ENCODE measurements around the gene RAB29.

GRCh38 chr1:205766038-205766437 lies 9.2 kb downstream of the RAB29 start:
- TF ChIP-seq MAX (IDR thresholded peaks at IDR 0.05), result no peak
- TF ChIP-seq TEAD4 (IDR thresholded peaks at IDR 0.05), result no peak
- TF ChIP-seq RAD21 (IDR thresholded peaks at IDR 0.05; ENCODE audit: low read depth), result no peak
- no peak for TF ChIP-seq YY1 (IDR thresholded peaks at IDR 0.05; ENCODE audit: low read depth)
- TF ChIP-seq TAF1 (IDR thresholded peaks at IDR 0.05; ENCODE audit: low read depth), result no peak
- no peak for TF ChIP-seq REST (IDR thresholded peaks at IDR 0.05; ENCODE audit: low read depth)
- no peak for TF ChIP-seq FOXM1 (IDR thresholded peaks at IDR 0.05; ENCODE audit: borderline replicate concordance, low read depth)
- no peak for TF ChIP-seq CEBPB (IDR thresholded peaks at IDR 0.05)
- no peak for TF ChIP-seq EGR1 (IDR thresholded peaks at IDR 0.05)
- TF ChIP-seq EP300 (IDR thresholded peaks at IDR 0.05; ENCODE audit: borderline replicate concordance), result no peak
- no peak for TF ChIP-seq CREB1 (IDR thresholded peaks at IDR 0.05; ENCODE audit: low read depth)
- TF ChIP-seq USF1 (IDR thresholded peaks at IDR 0.05), result no peak
- no peak for TF ChIP-seq NFIC (IDR thresholded peaks at IDR 0.05)

All from Ishikawa (cell line).